T-helper 22 cell (primary cell): ENCODE data around the gene CLMP.
"Not testable (repeated sequence)": the region's sequence is repeated elsewhere in the genome, so short reads cannot be mapped to it uniquely, and the experiment has no call there.

ENCODE experiments used
- DNase-seq: peaks from one replicate; pipeline ENCODE4 v3.0.0-alpha.2; 2020; ENCODE audit warnings: low read depth

CLMP gene

GRCh38 chr11:123168241-123168640, 26.8 kb downstream of the CLMP start:
- no peak for DNase-seq

- no peak for DNase-seq
Measured at GRCh38 chr11:123166071-123166559, 28.9 kb downstream of the CLMP start.

GRCh38 chr11:123164732-123165450, 30.2 kb downstream of the CLMP start:
- no peak for DNase-seq

- no peak for DNase-seq
Measured at GRCh38 chr11:123163621-123164020, 31.4 kb downstream of the CLMP start.

- no peak for DNase-seq
Measured at GRCh38 chr11:123161376-123162030, 33.5 kb downstream of the CLMP start.

GRCh38 chr11:123159183-123159857, 35.7 kb downstream of the CLMP start:
- no peak for DNase-seq

- DNase-seq: no peak
Measured at GRCh38 chr11:123158033-123159003, 36.7 kb downstream of the CLMP start.

- no peak for DNase-seq
Measured at GRCh38 chr11:123152951-123153350, 42.1 kb downstream of the CLMP start.

- not testable (repeated sequence) for DNase-seq
Measured at GRCh38 chr11:123152346-123152745, 42.7 kb downstream of the CLMP start.

- DNase-seq: no peak
Measured at GRCh38 chr11:123151796-123152195, 43.3 kb downstream of the CLMP start.

- DNase-seq: no peak
Measured at GRCh38 chr11:123151366-123151765, 43.7 kb downstream of the CLMP start.

GRCh38 chr11:123150882-123151281, 44.2 kb downstream of the CLMP start:
- DNase-seq: no peak

- no peak for DNase-seq
Measured at GRCh38 chr11:123148965-123149364, 46.1 kb downstream of the CLMP start.

- no peak for DNase-seq
Measured at GRCh38 chr11:123145661-123146060, 49.4 kb downstream of the CLMP start.

GRCh38 chr11:123145220-123145619, 49.8 kb downstream of the CLMP start:
- DNase-seq: no peak

GRCh38 chr11:123144707-123145106, 50.3 kb downstream of the CLMP start:
- no peak for DNase-seq

GRCh38 chr11:123143921-123144320, 51.1 kb downstream of the CLMP start:
- no peak for DNase-seq

- no peak for DNase-seq
Measured at GRCh38 chr11:123143476-123143875, 51.6 kb downstream of the CLMP start.

GRCh38 chr11:123139206-123139605, 55.8 kb downstream of the CLMP start:
- DNase-seq: no peak

- no peak for DNase-seq
Measured at GRCh38 chr11:123137431-123138224, 57.4 kb downstream of the CLMP start.

GRCh38 chr11:123135863-123136446, 59.1 kb downstream of the CLMP start:
- no peak for DNase-seq
